K562 (cell line): ENCODE data around the gene QSOX2. TPM values are rescaled to one million over a fixed set of nuclear protein-coding genes. Genes with fewer than 3 reads are reported as not detected.

Experiments
- ATAC-seq: fragments of 200-7000 bp; cut with Tn5 transposase; 3 replicates; pipeline ENCODE4 v1.9.1; 2020; ENCODE audit warnings: moderate library complexity
- BruUV-seq: library from RNA; stranded (reverse); fragments of 400-500 nt; replicated peaks from 2 replicates; lab custom pipeline; 2021; lab: Mats Ljungman, UMichigan
- CTCF ChIA-PET: fragments of 300-600 bp; formaldehyde crosslinking; extraction: SDS; loops from one replicate; lab custom pipeline; 2021; ENCODE audit warnings: low intra/inter-chr PET ratio; lab: Yijun Ruan, JAX
- POLR2A ChIA-PET: fragments of 300-600, 350-650 bp; sonication (Branson Sonifier 250); formaldehyde crosslinking; extraction: SDS; loops from one replicate; lab custom pipeline; 2021; ENCODE audit warnings: antibody characterized with exemption, inconsistent platforms; lab: Yijun Ruan, JAX
- DNase-seq, 4 experiments: peaks; one replicate each; pipeline versions ENCODE4 v3.0.0 to v3.0.0-alpha.2; 2011 to 2018; ENCODE audit warnings: low spot score in 3 of 4, mixed read lengths in 3 of 4; ENCODE audit errors: extremely low read depth in 1 of 4
- FAIRE-seq: peaks from 2 replicates; lab custom pipeline; 2011; peaks lifted over from hg19 to GRCh38; lab: Jason Lieb, UNC
- H2AFZ ChIP-seq: 2 replicates; pipeline ENCODE4 v1.6.0; 2011; ENCODE audit warnings: low read depth, low read length, control low read depth, inconsistent platforms
- H3K27ac ChIP-seq: fragments of 200-600 bp; 3 replicates; pipeline ENCODE4 v1.8.0; 2011; ENCODE audit warnings: low read depth, mild to moderate bottlenecking, control low read depth, inconsistent platforms, low read length, moderate library complexity, mixed read lengths; ENCODE audit errors: extremely low read depth
- H3K27me3 ChIP-seq, 2 experiments: fragments of 300-600 bp in 1 of 2; 2 replicates in 1 of 2; 3 replicates in 1 of 2; pipeline versions ENCODE4 v1.6.0 to v1.8.0; 2011; ENCODE audit warnings: inconsistent platforms in 2 of 2, low read length in 2 of 2, mild to moderate bottlenecking in 1 of 2, mixed read lengths in 1 of 2, moderate library complexity in 1 of 2; ENCODE audit not compliant: control insufficient read depth in 2 of 2, insufficient read depth in 2 of 2
- H3K36me3 ChIP-seq: fragments of 300-600 bp; 3 replicates; pipeline ENCODE4 v1.8.0; 2011; ENCODE audit warnings: mild to moderate bottlenecking, low read length, inconsistent platforms; ENCODE audit not compliant: control insufficient read depth, insufficient read depth
- H3K4me1 ChIP-seq, 2 experiments: fragments of 200-600 bp in 1 of 2; replicated peaks in 1 of 2; 2 replicates in 1 of 2; 3 replicates in 1 of 2; pipeline versions ENCODE4 v1.5.1 to v1.8.0; 2011; ENCODE audit warnings: inconsistent platforms in 2 of 2, low read length in 2 of 2, mild to moderate bottlenecking in 1 of 2, mixed read lengths in 1 of 2, moderate library complexity in 1 of 2; ENCODE audit not compliant: control insufficient read depth in 2 of 2, insufficient read depth in 2 of 2
- H3K4me2 ChIP-seq: 2 replicates; pipeline ENCODE4 v1.6.1; 2011; ENCODE audit warnings: low read length, control low read depth, inconsistent platforms, mixed read lengths; ENCODE audit not compliant: insufficient read depth
- H3K4me3 ChIP-seq: fragments of 200-600 bp; sonication (generic), shearing (Covaris generic); 2 replicates; pipeline ENCODE4 v1.5.1; 2016; ENCODE audit warnings: control low read depth, inconsistent platforms
- H3K79me2 ChIP-seq: fragments of 200-600 bp; 3 replicates; pipeline ENCODE4 v1.8.0; 2011; ENCODE audit warnings: low read length, inconsistent platforms; ENCODE audit not compliant: control insufficient read depth, insufficient read depth
- H3K9ac ChIP-seq, 2 experiments: 2 replicates each; pipeline versions ENCODE4 v1.6.0 to v1.6.1; 2011; ENCODE audit warnings: low read depth in 2 of 2, low read length in 2 of 2, control low read depth in 1 of 2, inconsistent platforms in 1 of 2, mild to moderate bottlenecking in 1 of 2, mixed read lengths in 1 of 2; ENCODE audit not compliant: insufficient read depth in 1 of 2
- H3K9me1 ChIP-seq: one replicate; pipeline ENCODE4 v1.6.0; 2011; ENCODE audit warnings: inconsistent platforms, mild to moderate bottlenecking, low read length, moderate library complexity; ENCODE audit not compliant: control insufficient read depth, insufficient read depth
- H3K9me3 ChIP-seq: replicated peaks from 2 replicates; pipeline ENCODE4 v1.5.1; 2011; ENCODE audit warnings: low read depth, low read length, inconsistent platforms; ENCODE audit not compliant: control insufficient read depth, insufficient read depth
- H4K20me1 ChIP-seq: replicated peaks from 2 replicates; pipeline ENCODE4 v1.6.1; 2011; ENCODE audit warnings: low read length, inconsistent platforms, mixed read lengths; ENCODE audit not compliant: control insufficient read depth, insufficient read depth
- SMARCA5 ChIP-seq: fragments of 450-650 bp; IDR thresholded peaks from 2 replicates; pipeline ENCODE4 v1.6.1; 2016
- ZNF511 ChIP-seq: sonication (generic); formaldehyde crosslinking; IDR thresholded peaks from 2 replicates; pipeline ENCODE4 v1.8.0; 2022; ENCODE audit warnings: mild to moderate bottlenecking, missing genetic modification reagents
- ZNF740 ChIP-seq, 3 experiments: fragments of 200-800 bp in 1 of 3; sonication (Bioruptor generic) in 1 of 3; sonication (generic) in 1 of 3; formaldehyde crosslinking in 1 of 3; IDR thresholded peaks; 2 replicates each; pipeline versions ENCODE4 v1.6.1 to v1.8.0; 2016 to 2022; ENCODE audit warnings: mild to moderate bottlenecking in 2 of 3, missing compliant biosample characterization in 2 of 3, missing genetic modification characterization in 2 of 3, missing genetic modification reagents in 1 of 3
- WGBS: fragments of 100-300 bp; shearing (Covaris generic); methylation state at CpG from one replicate; pipeline ENCODE4 v1.1.6; 2016; ENCODE audit warnings: low coverage, mixed read lengths; ENCODE audit not compliant: insufficient coverage; ENCODE audit errors: missing lambda C conversion rate; 5-methylcytosine and 5-hydroxymethylcytosine counted together
- in situ Hi-C: fragments of 300-500 bp; cut with MboI; formaldehyde crosslinking; loops from 4 replicates; pipeline ENCODE4 v1.15.0; 2018; ENCODE audit warnings: inconsistent platforms, mixed read lengths
- intact Hi-C: fragments of 100-400 bp; cut with micrococcal nuclease; formaldehyde crosslinking; loops from 2 replicates; pipeline ENCODE4 v1.14.2; 2022
- polyA plus RNA-seq, 8 experiments: library from polyadenylated mRNA; depleted of rRNA in 4 of 8; stranded (reverse) in 5 of 8; unstranded in 3 of 8; fragments of >200 nt; fragmentation: Nextera tagmentation in 2 of 8; fragmentation: Illumina TruSeq in 1 of 8; extraction: Ambion mirVana in 2 of 8; extraction: Trizol in 1 of 8; gene quantifications; 2 replicates each; pipeline versions ENCODE4 v1.2.1 to v1.2.3, GENCODE V29; 2011 to 2014; ENCODE audit warnings: inconsistent platforms in 1 of 8, missing spikeins in 1 of 8
- total RNA-seq, 7 experiments: library from RNA; depleted of rRNA in 6 of 7; stranded (reverse); fragments of >200 nt in 6 of 7; fragmentation: Illumina TruSeq in 2 of 7; extraction: Trizol in 2 of 7; gene quantifications; 2 replicates each; pipeline versions ENCODE4 v1.2.1 to v1.2.3, GENCODE V29; 2011 to 2021; ENCODE audit warnings: low replicate concordance in 1 of 7

QSOX2 gene
- total and polyA plus RNA-seq, 9 of the 15 experiments (the other 6 are each of a cell fraction or from before 2014, with no cell fraction given) = 0.51 to 23.7 (median 12.7) TPM

- no peak overlapping the region for H2AFZ ChIP-seq
- H4K20me1 ChIP-seq = peaks cover 21% of the 10 kb centered on the region; the same call in 1 of the 2 replicates
- H3K36me3 ChIP-seq = peaks cover 21% of the 10 kb centered on the region
- no peak overlapping the region for H3K4me3 ChIP-seq
- peaks cover 10 to 48% of the 10 kb centered on the region in 2 experiments; a peak in 4 of 5 replicates for H3K27me3 ChIP-seq
- no peak for FAIRE-seq
- TF ChIP-seq ZNF740 (CRISPR knock-in tag; IDR thresholded peaks at IDR 0.05) (peak; percentile 43; the same call in 1 of the 2 replicates), ZNF740 (tag; IDR thresholded peaks at IDR 0.05) (no peak), SMARCA5 (peak; percentile 31; the same call in 1 of the 2 replicates), ZNF511 (no peak)
- intact Hi-C loops = no loop called here
- H3K9me1 ChIP-seq = no peaks in the 10 kb centered on the region
- no peak for DNase-seq
- ATAC-seq = no peak
- ChIA-PET CTCF (no interaction called here), POLR2A (interaction anchor here (0.6 to 1.2 kb wide), 3 partner anchors 9 to 230 kb away, joined by 3 to 5 read pairs (median 4); no protein-coding TSS in a partner anchor)
- H3K4me2 ChIP-seq = no peak overlapping the region
- BruUV-seq = no TSS peak
- WGBS = 56% methylated on average over 19 of the region's 26 CpGs
- H3K4me1 ChIP-seq = peaks cover 32 to 59% of the 10 kb centered on the region in 2 experiments
- 0 out of 4 replicates have a peak overlapping the region, but pooled peaks of 1 of the 2 experiments have one; percentile 60 for H3K9ac ChIP-seq
- H3K79me2 ChIP-seq = peaks cover 34% of the 10 kb centered on the region
- no peaks in the 10 kb centered on the region for H3K9me3 ChIP-seq
- H3K27ac ChIP-seq = no peak overlapping the region
- in situ Hi-C loops = no loop called here
Observed at GRCh38 chr9:136246849-136247550, 1.4 kb upstream of the QSOX2 start.
